ENCODE results near the gene MROH8. TPM values are rescaled to one million over a fixed set of nuclear protein-coding genes. Genes with fewer than 3 reads are reported as not detected.
A peak's percentile ranks its signal among the peaks of the same experiment; 100 is the strongest.

The MROH8 gene
- total and polyA plus RNA-seq, 2 experiments from 2014 or later: 3.7 to 3.9 TPM

- Histone ChIP-seq H3K9me3 (ENCODE audit: low read depth) (no peaks in the 10 kb centered on the region), H3K4me3 (no peak overlapping the region), H3K36me3 (replicated peaks; ENCODE audit: insufficient read depth, low read depth) (no peaks in the 10 kb centered on the region), H3K4me2 (no peak overlapping the region), H3K4me1 (ENCODE audit: insufficient read depth) (no peaks in the 10 kb centered on the region), H2AFZ (no peak overlapping the region), H3K27me3 (no peaks in the 10 kb centered on the region), H3K27ac (no peak overlapping the region), H4K20me1 (ENCODE audit: insufficient read depth, poor library complexity, severe bottlenecking) (no peaks in the 10 kb centered on the region), H3K9me2 (replicated peaks; ENCODE audit: insufficient read depth) (no peaks in the 10 kb centered on the region), H3K79me2 (no peaks in the 10 kb centered on the region)
- DNase-seq (ENCODE audit: low spot score): no peak
- WGBS (ENCODE audit: low lambda C conversion rate, missing lambda C conversion rate): 97% methylated on average over 6 of the region's 6 CpGs
- TF ChIP-seq CTCF (IDR thresholded peaks at IDR 0.05; ENCODE audit: poor library complexity) (no peak), EZH2phosphoT487 (IDR thresholded peaks at IDR 0.05; ENCODE audit: low read depth, severe bottlenecking, unreplicated experiment) (no peak), EZH2 (IDR thresholded peaks at IDR 0.05; ENCODE audit: borderline replicate concordance) (no peak)
These were observed 32.1 kb downstream of the MROH8 start for GRCh38 chr20:37147250-37147649.

- no peak overlapping the region for H3K4me3 ChIP-seq
- no peak overlapping the region for H3K27ac ChIP-seq
- H3K27me3 ChIP-seq: no peaks in the 10 kb centered on the region
- no peaks in the 10 kb centered on the region for H3K79me2 ChIP-seq
- H2AFZ ChIP-seq: no peak overlapping the region
- no peaks in the 10 kb centered on the region for H3K9me2 ChIP-seq (replicated peaks; ENCODE audit: insufficient read depth)
- H3K36me3 ChIP-seq (replicated peaks; ENCODE audit: insufficient read depth, low read depth): no peaks in the 10 kb centered on the region
- no peak for DNase-seq (ENCODE audit: low spot score)
- H3K9me3 ChIP-seq (ENCODE audit: low read depth): no peaks in the 10 kb centered on the region
- WGBS (ENCODE audit: low lambda C conversion rate, missing lambda C conversion rate): 91% methylated on average over 8 of the region's 8 CpGs
- no peak for TF ChIP-seq CTCF (IDR thresholded peaks at IDR 0.05; ENCODE audit: poor library complexity)
- TF ChIP-seq EZH2phosphoT487 (IDR thresholded peaks at IDR 0.05; ENCODE audit: low read depth, severe bottlenecking, unreplicated experiment): no peak
- TF ChIP-seq EZH2 (IDR thresholded peaks at IDR 0.05; ENCODE audit: borderline replicate concordance): no peak
- H3K4me2 ChIP-seq: no peak overlapping the region
- H3K4me1 ChIP-seq (ENCODE audit: insufficient read depth): no peaks in the 10 kb centered on the region
- no peaks in the 10 kb centered on the region for H4K20me1 ChIP-seq (ENCODE audit: insufficient read depth, poor library complexity, severe bottlenecking)
These were observed 34.4 kb downstream of the MROH8 start for GRCh38 chr20:37144856-37145404.

- no peak overlapping the region for H3K4me2 ChIP-seq
- WGBS (ENCODE audit: low lambda C conversion rate, missing lambda C conversion rate): 72% methylated on average over 3 of the region's 3 CpGs
- peak; percentile 22 for DNase-seq (ENCODE audit: low spot score)
- H3K27me3 ChIP-seq: no peaks in the 10 kb centered on the region
- H3K27ac ChIP-seq: peak overlapping the region; percentile 36
- H3K4me3 ChIP-seq: no peak overlapping the region
- H4K20me1 ChIP-seq (ENCODE audit: insufficient read depth, poor library complexity, severe bottlenecking): no peaks in the 10 kb centered on the region
- no peaks in the 10 kb centered on the region for H3K36me3 ChIP-seq (replicated peaks; ENCODE audit: insufficient read depth, low read depth)
- H3K9me3 ChIP-seq (ENCODE audit: low read depth): no peaks in the 10 kb centered on the region
- H3K9me2 ChIP-seq (replicated peaks; ENCODE audit: insufficient read depth): no peaks in the 10 kb centered on the region
- no peaks in the 10 kb centered on the region for H3K79me2 ChIP-seq
- TF ChIP-seq EZH2 (IDR thresholded peaks at IDR 0.05; ENCODE audit: borderline replicate concordance) (no peak), CTCF (IDR thresholded peaks at IDR 0.05; ENCODE audit: poor library complexity) (no peak), EZH2phosphoT487 (IDR thresholded peaks at IDR 0.05; ENCODE audit: low read depth, severe bottlenecking, unreplicated experiment) (no peak)
- H3K4me1 ChIP-seq (ENCODE audit: insufficient read depth): no peaks in the 10 kb centered on the region
- no peak overlapping the region for H2AFZ ChIP-seq
These were observed 36.6 kb downstream of the MROH8 start for GRCh38 chr20:37142708-37143107.
